ENCODE measurements around the gene NBR1.
A peak's percentile ranks its signal among the peaks of the same experiment; 100 is the strongest.
"Not testable (repeated sequence)": the region's sequence is repeated elsewhere in the genome, so short reads cannot be mapped to it uniquely, and the experiment has no call there.

The NBR1 gene

DNA sequence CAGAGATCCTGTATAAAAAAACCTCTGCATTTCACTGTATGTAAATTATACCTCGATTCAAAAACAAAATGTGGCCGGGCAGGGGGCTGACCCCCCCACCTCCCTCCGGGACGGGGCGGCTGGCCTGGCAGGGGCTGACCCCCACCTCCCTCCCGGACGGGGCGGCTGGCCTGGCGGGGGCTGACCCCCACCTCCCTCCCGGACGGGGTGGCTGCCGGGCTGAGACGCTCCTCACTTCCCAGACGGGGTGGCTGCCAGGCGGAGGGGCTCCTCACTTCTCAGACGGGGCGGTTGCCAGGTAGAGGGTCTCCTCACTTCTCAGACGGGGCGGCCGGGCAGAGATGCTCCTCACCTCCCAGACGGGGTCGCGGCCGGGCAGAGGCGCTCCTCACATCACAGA, 11.8 kb upstream of the NBR1 start:
- DNase-seq (ENCODE audit: low read depth): not testable (repeated sequence)

DNA sequence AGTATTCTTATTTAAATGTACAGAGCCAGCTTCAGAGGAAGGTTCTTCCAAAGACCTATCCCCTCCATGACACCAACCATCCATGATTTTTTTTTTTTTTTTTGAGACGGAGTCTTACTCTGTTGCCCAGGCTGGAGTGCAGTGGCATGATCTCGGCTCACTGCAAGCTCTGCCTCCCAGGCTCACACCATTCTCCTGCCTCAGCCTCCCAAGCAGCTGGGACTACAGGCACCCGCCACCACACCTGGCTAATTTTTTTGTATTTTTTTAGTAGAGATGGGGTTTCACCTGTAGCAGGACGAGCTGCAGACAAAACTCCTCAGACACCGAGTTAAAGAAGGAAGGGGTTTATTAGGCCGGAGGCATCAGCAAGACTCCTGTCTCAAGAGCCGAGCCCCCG, 11.1 kb upstream of the NBR1 start:
- DNase-seq (ENCODE audit: low read depth): not testable (repeated sequence)

DNA sequence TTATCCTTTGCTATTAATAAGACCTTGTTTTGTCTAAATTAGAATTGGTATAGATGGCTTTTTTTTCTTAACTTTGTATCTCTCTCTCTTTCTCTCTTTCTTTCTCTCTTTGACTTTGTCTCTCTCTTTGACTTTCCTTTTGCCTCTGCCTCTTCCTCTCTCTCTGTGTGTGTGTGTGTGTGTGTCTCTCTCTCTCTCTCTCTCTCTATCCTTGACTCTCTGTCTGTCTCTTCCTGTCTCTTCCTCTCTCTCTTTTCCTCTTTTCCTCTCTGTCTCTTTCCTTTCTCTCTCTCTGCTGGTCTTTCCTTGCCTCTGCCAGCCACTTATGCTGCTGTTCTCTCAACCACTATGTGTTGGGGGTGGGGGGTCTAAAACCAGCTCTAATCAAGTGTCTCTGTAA, 5.0 kb upstream of the NBR1 start:
- DNase-seq (ENCODE audit: low read depth): not testable (repeated sequence)

DNA sequence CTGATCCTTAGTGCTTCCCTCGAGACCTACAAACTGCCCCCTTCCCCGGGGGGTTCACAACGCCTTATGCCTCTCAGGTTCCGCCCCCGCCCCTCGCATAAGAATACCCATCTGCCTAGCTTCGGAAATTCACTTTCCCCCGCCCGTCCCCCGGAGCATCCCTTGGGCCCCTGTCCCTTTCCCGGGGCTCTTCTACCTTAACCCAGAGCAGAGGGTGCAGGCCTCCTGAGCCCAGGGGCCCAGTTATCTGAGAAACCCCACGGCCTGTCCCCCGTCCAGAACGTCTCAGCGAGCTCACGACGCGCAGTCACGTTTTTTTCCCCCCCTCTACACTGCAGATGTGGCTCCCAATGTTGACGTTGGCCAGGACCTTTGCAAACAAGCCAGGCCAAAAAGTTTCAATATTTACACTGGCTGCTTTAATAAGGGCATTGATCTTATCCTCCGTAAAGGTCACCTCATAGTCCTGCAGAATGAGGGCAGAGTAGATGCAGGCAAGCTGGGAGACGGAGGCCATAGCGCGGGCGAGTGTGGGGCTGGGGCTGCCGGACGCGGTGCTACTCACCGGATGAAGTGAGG, 1.4 kb upstream of the NBR1 start:
- DNase-seq (ENCODE audit: low read depth): no peak

DNA sequence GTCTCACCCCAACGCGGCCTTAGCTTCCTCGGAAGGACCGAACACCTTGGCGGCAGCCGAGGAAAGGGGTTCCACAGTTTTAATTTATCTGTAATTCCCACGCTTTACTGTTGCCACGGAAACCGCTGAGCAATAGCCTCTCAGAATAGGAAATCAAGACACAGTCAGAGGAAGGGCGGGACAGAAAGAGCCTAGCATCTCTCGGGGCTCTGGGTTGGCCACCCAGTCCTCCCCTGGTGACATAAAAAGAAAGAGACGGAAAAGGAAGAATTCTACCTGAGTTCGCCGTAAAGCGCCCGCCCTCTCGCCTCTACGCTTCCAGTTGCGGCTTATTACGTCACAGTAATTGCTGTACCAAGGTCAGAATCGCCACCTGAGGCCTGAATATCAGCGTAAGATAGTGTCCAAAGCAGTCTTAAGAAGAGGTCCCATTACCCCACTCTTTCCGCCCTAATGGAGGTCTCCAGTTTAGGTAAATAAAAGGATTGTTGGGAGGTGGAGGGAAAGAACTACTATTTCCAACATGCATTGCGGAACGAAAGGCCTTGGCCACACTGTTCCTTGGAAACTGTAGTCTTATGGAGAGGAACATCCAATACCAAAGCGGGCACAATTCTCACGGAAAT, 761 bp upstream of the NBR1 start:
- DNase-seq (ENCODE audit: low read depth): peak; percentile 78

DNA sequence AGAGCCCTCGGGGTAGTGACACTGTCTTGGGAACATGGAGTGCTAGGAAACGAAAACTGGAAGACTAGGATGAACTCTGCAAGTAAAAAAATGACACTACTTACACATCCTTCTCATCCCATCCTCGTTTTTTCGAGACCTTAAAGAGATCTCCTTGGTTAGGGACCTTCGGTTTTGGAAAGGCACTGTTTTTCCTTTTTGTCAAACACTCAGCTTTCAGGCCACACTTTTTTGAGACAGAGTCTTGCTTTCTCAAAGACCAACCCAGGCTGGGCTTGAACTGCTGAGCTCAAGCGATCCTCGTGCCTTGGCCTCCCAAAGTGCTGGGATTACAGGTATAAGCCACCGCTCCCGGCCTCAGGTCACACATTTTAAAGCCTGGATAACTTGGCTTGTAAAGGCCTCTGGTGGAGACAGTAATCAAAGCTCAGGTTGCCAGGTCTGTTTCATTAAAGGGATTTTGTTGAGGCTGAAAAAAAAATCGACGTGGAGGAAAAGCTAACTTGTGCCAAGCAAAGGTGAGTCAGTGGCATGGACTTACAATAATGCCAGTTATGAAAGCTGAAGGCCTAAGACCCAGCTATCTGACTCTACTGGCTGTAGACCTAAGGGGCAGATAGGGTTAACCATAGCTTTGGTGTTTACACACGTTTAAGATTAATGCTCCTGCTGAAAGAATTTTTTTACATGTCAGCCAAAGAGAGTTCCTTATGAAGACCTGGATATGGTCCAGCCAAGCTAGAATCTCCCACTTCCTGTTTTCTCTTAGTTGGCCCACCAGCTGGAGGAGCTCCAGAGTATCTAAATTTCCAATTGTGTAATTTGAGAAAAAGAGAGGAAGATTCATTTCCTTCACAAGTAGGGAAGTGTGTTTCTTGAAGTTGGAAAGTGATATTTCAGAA, 823 bp downstream of the NBR1 start:
- DNase-seq (ENCODE audit: low read depth): no peak

DNA sequence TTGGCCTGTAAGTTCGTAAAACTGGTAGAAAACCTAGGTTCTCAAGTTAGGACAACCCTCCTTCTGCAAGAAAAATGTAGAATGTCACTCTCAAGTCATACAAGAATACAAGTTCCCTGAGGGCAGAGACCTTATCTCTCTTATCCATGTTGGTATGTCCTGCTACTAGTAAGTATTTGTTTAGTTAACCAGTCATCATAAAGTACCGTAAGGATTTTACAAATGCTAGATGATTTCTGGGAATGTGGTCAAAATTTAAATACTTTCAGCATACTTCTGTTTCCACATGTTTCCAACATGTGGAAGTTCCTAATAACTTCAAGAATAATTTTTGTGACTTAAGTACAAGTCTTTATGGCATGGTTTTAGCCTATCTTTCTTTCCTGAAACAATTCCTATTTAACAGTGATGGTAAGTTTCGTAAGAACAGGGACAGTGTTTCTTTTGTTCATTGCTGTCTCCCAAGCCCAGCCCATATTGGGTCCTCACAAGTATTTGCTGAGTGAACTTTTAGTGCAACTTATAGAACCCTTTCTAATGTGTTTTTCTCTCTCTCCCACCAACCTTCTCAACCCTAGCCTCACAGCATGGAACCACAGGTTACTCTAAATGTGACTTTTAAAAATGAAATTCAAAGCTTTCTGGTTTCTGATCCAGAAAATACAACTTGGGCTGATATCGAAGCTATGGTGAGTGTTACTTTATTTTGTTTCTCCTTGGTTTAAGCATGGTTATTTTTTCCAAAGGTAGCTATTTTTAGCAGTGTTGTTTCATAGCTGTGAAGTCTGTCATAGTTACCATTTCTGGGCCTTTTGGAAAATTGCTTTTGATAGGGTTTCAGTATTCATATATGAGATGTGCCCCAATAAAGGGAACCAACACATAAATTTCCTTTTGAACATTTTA, 4.5 kb downstream of the NBR1 start:
- DNase-seq (ENCODE audit: low read depth): no peak

DNA sequence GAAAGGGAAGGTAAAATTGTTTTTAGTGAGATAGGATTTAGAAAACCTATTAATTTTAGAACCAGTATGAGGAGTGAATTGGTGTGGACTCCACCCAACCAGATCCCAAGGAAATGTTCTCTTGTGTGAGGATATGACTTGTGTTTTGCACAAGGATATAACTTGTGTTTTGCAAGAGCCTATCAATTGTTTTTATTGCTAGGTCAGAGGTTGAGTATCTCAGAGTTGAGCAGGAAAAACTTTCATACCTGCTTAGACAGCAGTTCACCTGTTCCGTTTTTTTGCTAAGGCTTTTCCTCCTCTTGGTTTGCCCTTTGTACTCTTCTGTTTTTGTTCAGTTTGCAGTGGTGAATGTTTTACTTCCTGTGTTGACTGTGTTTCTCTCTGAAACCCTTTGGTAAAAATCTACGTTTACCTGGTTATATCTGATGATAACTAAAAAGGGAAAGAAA, 5.1 kb downstream of the NBR1 start:
- DNase-seq (ENCODE audit: low read depth): no peak

DNA sequence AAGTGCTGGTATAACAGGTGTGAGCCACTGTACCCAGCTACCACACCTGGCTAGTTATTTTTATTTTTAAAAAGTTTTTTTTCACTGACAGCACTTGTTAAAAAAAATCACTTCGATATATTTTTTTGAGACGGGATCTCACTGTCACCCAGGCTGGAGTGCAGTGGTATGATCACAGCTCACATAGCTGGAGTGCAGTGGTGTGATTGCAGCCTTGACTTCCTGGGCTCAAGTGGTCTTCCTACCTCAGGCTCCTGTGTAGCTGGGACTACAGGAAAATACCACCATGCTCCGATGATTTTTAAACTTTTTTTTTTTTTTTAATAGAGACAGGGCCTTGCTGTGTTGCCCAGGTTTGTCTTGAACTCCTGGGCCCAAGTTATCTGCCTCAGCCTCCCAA, 12.9 kb downstream of the NBR1 start:
- no peak for DNase-seq (ENCODE audit: low read depth)

DNA sequence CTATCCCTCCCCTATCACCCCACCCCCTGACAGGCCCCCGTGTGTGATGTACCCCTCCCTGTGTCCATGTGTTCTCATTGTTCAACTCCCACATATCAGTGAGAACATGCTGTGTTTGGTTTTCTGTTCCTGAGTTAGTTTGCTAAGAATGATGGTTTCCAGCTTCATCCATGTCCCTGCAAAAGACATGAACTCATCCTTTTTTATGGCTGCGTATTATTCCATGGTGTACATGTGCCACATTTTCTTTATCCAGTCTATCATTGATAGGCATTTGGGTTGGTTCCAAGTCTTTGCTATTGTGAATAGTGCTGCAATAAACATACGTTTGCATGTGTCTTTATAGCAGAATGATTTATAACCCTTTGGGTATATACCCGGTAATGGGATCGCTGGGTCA, 15.6 kb downstream of the NBR1 start:
- DNase-seq (ENCODE audit: low read depth): not testable (repeated sequence)

DNA sequence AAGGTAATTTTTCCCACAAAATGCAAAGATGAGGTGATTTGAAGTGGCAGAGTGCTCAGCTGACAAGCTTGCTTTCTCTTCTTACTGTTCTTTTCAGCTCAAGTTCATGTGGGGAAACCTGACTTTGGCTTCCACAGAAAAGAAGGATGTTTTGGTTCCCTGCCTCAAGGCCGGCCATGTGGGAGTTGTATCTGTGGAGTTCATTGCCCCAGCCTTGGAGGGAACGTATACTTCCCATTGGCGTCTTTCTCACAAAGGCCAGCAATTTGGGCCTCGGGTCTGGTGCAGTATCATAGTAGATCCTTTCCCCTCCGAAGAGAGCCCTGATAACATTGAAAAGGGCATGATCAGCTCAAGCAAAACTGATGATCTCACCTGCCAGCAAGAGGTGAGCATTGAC, 22.2 kb downstream of the NBR1 start:
- DNase-seq (ENCODE audit: low read depth): no peak

DNA sequence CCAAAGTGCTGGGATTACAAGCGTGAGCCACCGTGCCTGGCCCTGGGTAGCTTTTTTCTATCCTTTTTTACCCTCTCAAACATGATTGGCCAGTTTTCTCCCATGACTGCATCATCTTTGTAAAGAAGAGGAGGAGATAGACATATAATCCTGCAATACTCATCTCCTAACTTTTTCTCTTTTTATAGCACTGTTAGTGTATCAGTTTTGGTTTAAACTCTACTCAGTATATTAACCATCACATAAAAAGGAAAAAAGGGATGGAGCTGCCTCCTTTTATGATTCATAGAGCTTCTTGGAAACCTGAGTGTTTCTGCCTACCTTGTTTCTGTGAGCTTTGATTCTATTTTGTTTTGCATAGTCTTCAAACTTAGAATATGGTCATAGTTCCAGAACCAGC, 28.6 kb downstream of the NBR1 start:
- no peak for DNase-seq (ENCODE audit: low read depth)

DNA sequence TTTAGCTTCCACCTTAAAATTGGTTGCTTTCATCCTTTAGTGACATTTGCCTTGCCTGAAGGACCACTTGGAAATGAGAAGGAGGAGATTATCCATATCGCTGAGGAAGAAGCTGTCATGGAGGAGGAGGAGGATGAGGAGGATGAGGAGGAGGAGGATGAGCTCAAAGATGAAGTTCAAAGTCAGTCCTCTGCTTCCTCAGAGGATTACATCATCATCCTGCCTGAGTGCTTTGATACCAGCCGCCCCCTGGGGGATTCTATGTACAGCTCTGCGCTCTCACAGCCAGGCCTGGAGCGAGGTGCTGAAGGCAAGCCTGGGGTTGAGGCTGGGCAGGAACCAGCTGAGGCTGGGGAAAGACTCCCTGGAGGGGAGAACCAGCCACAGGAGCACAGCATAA, 29.1 kb downstream of the NBR1 start:
- no peak for DNase-seq (ENCODE audit: low read depth)

DNA sequence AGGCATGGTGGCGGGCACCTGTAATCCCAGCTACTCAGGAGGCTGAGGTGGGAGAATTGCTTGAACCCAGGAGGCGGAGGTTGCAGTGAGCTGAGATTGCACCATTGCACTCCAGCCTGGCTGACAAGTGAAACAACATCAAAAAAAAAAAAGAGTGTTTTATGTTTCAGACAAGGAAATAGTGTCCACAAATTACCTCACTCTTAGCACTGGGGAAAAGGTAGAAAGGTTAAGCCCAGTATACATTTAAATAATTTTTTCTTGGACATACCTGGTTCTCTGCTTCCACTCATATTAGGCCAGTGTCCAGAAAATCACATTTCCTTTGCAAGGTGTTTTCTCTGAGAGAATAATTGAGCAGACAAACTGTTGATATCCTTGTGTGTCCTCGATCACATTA, 32.0 kb downstream of the NBR1 start:
- not testable (repeated sequence) for DNase-seq (ENCODE audit: low read depth)

DNA sequence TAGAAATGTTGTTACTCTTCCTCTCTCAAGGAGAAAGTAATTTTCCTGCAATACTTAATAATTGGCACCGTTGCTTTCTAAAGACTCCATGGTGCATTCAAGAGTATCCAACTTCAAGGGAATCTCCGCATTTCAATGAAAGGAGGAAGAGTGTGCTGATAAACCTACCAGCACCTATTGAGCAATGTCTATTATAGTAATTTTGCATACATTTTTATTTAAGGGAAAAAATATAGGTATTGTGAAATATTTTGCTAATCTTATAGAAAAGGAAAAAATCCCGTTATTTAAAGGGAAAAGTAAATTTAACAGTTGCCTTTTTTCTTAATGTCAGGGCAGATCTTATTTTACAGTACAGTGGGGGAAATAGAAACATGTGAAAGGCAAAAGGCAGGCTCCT, 39.6 kb downstream of the NBR1 start:
- DNase-seq (ENCODE audit: low read depth): no peak

DNA sequence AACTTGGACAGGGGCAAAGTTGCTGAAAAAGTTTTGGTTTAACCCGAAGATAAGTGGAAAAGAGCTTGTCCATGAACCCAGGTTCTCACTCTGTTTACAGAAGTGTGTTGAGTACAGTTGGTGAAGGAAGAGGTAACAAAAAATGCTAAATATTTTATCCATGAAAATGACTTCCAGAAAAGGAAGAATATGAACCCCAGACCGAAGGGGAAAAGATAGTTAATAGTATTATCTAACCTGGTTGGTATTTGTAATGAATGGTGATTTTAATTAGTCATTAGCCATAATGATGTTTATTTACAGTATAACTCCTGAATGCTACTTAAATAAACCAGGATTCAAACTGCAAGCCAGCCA, 40.1 kb downstream of the NBR1 start:
- DNase-seq (ENCODE audit: low read depth): no peak

DNA sequence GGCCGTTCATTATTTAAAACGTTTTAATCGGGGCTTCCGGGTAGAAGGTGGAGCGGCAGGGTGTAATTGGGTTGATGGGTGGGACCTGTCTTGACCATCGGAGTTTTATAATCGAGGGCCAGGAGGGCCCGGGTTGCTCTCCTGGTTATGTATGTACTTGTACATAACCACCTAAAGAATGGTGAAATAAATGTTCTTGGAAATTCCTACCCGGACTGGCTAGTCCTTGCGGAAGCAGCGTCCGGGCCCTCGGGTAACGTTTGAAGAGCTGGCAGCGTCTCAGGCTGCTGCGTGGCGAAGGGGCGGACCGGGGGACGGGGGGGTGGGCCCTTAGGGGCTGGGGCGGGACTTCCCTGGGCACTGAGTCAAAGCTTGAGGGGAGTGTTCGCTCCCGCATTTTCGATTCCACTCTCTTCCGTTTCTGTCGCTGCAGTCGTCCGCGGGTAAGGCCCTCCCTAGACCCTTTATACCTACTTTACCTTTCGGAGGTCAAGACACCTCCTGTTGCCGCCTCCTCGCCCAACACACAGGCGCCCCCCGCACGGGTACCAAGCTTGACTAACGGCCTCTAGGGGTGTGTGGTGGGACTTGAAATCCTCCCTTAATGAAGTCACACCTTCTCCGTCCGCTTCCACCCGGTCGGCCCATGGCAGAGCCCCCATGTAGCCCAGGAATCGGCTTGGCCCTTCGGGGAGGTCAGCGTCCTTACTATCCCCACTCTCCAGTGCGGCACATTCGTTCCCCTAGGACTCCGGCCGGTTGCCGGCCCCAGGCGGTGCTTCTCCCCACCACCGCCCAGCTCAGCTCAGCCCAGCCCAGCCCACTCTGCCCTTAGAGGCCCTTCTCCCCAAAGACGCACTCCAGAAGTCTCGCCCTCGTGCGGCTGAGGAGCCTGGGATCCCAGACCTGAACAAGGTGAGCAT, 40.7 kb downstream of the NBR1 start, which contains the start of gene TMEM106A:
TSS of gene TMEM106A (plus strand) at position 396 of the 923 bp plus-strand sequence. CDS start 1,167 bp downstream, outside the sequence.
- DNase-seq (ENCODE audit: low read depth): peak; percentile 61

DNA sequence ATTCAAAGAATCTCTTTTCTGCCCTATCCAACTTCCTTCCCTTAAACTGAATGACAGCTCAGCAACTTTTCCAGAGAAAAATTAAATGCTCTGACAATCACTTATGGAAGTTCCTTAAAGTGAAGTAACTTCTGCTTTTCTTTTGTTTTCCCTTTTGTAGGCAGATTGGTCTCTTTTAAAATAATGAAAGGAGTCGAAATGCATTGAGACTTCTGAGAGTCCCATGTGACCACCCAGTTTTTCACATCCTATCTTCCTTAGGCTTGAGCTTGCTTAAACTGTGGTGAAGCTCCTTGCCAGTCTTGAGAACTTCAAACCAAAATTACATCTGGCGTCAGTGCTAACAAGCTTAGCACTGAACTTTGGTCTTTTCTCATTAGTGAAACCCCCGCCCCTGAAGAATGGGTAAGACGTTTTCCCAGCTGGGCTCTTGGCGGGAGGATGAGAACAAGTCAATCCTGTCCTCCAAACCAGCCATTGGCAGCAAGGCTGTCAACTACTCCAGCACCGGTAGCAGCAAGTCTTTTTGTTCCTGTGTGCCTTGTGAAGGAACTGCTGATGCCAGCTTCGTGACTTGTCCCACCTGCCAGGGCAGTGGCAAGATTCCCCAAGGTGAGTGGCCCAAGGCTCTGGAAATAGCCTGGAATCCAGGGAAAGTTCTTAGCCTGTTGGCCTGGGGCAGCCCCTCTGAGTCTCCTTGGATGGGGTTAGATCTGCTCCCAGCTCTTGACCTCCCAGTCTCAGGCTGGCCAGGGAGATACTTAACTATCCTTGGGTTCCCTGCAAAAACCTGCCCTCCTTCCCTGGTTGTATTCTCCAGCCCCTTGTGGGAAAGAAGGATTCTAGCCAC, 41.9 kb downstream of the NBR1 start:
- DNase-seq (ENCODE audit: low read depth): no peak

DNA sequence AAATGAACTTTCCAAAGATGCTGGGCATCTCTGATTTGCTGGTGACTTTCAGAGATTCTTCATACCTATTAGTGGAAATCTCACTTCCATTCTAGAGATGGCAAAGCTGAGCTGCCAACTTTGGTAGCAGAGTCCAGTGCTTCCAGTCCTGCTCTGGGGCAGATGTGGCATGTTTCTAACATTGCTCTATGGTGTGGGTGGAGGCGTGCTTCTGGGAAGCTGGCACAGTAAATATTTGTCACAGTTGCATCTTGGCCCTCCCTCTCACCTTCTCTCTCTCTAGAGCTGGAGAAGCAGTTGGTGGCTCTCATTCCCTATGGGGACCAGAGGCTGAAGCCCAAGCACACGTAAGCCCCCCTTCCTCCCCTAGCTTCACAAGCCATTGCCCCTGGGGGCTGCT, 42.5 kb downstream of the NBR1 start:
- DNase-seq (ENCODE audit: low read depth): no peak

DNA sequence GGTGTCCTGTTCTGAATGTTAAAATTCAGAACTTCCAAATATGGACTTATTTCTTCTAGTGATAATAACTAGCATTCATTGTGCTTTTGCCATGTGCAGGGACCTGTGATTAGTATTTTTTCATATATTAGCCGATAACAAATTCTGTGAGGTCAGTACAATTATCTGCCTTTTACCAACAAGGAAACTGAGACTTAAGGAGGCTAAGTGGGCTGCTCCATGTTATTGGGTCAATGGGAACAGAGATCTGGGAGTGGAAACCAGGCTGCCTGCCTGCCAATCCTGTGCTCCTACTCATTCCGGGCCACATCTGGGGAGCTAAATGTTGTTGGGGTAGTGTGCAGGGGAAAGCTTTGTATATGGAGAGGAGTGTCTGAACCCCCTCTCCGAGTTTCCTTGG, 44.3 kb downstream of the NBR1 start:
- DNase-seq (ENCODE audit: low read depth): no peak
